Aorta (tissue), 5 donors: Measurements from ENCODE around the gene GPR17. TPM values are rescaled to one million over a fixed set of nuclear protein-coding genes. Genes with fewer than 3 reads are reported as not detected.

Experiments used
- ATAC-seq: fragments of 200-7000 bp; cut with Tn5 transposase; one replicate; pipeline ENCODE4 v1.9.1; 2022; ENCODE audit warnings: moderate library complexity; ENCODE audit not compliant: low FRiP score
- DNase-seq, 2 donors: peaks; one replicate each; pipeline ENCODE4 v3.0.0-alpha.2; 2020
- H3K27ac ChIP-seq, 2 donors: one replicate each; pipeline ENCODE4 v1.5.1; 2013; ENCODE audit warnings: low read length in 2 of 2, mild to moderate bottlenecking in 2 of 2, moderate library complexity in 2 of 2, control low read depth in 1 of 2, inconsistent platforms in 1 of 2, low read depth in 1 of 2
- H3K27me3 ChIP-seq, 2 donors: one replicate each; pipeline ENCODE4 v1.6.1; 2013; ENCODE audit warnings: control low read depth in 1 of 2, low read length in 1 of 2, mild to moderate bottlenecking in 1 of 2, moderate library complexity in 1 of 2; ENCODE audit not compliant: insufficient read depth in 2 of 2, control insufficient read depth in 1 of 2
- H3K36me3 ChIP-seq, 2 donors: one replicate each; pipeline ENCODE4 v1.6.1; 2013; ENCODE audit warnings: control low read depth in 1 of 2, low read length in 1 of 2, mild to moderate bottlenecking in 1 of 2; ENCODE audit not compliant: insufficient read depth in 2 of 2, control insufficient read depth in 1 of 2
- H3K4me1 ChIP-seq, 2 donors: one replicate each; pipeline ENCODE4 v1.6.1; 2013; ENCODE audit warnings: low read length in 2 of 2, control low read depth in 1 of 2, mild to moderate bottlenecking in 1 of 2, moderate library complexity in 1 of 2; ENCODE audit not compliant: insufficient read depth in 2 of 2, control insufficient read depth in 1 of 2
- H3K4me3 ChIP-seq, 2 donors: one replicate each; pipeline ENCODE4 v1.5.1; 2013; ENCODE audit warnings: low read length in 2 of 2, control low read depth in 1 of 2, mild to moderate bottlenecking in 1 of 2
- H3K9me3 ChIP-seq: one replicate; pipeline ENCODE4 v1.6.1; 2013; ENCODE audit warnings: mild to moderate bottlenecking, low read length; ENCODE audit not compliant: control insufficient read depth
- WGBS, 2 donors: extraction: QIAGEN DNeasy Blood & Tissue Kit; methylation state at CpG; one replicate each; pipeline ENCODE4 v1.1.7; 2013; 5-methylcytosine and 5-hydroxymethylcytosine counted together
- intact Hi-C, 2 donors: fragments of 100-400 bp; cut with DNase I; formaldehyde crosslinking; loops; one replicate each; pipeline versions ENCODE4 v1.14.2 to v1.15.0; 2022
- polyA plus RNA-seq, 2 donors: library from polyadenylated mRNA; stranded (reverse); fragments of 200-250 nt; gene quantifications; one replicate each; pipeline ENCODE4 v1.2.3, GENCODE V29; 2013
- total RNA-seq, 2 donors: library from RNA; stranded (reverse); fragmentation: NEBNext Ultra II Directional; extraction: Animal tissue kit (Norgen Biotek cat#: 25700); gene quantifications; one replicate each; pipeline ENCODE4 v1.2.1, GENCODE V29; 2021
- donor health status: healthy with polysubstance abuse.
- donor health status: Bipolar disorder and iron deficiency.
- donor health status: DM: no; HTN: no; CAD: no.
- donor health status: DM: no; HTN: no; CAD: no.
- donor health status: DM: yes; HTN: yes; CAD: no.

The GPR17 gene
- total and polyA plus RNA-seq, 4 donors: 0.16 to 3.7 (median 0.63) TPM; not detected in 1

GRCh38 chr2:127672341-127673224 lies 26.6 kb downstream of the GPR17 start:
- DNase-seq (no peak), ATAC-seq (peak; percentile 4)
- Histone ChIP-seq H3K36me3 (no peaks in the 10 kb centered on the region), H3K4me1 (no peaks in the 10 kb centered on the region), H3K9me3 (no peaks in the 10 kb centered on the region), H3K27ac (peak overlapping the region; percentile 22 to 68), H3K4me3 (peak overlapping the region in 1 of 2 donors; percentile 95), H3K27me3 (no peaks in the 10 kb centered on the region)
- WGBS, 2 donors: 8 to 14% methylated on average over 20 of the region's 20 CpGs
- intact Hi-C loops: no loop called here

GRCh38 chr2:127673291-127674069 lies 27.5 kb downstream of the GPR17 start:
- no peaks in the 10 kb centered on the region for H3K4me1 ChIP-seq
- ATAC-seq: no peak
- no peaks in the 10 kb centered on the region for H3K9me3 ChIP-seq
- no peak for DNase-seq
- intact Hi-C loops: no loop called here
- H3K4me3 ChIP-seq: peak overlapping the region; percentile 55 to 95
- WGBS, 2 donors: 6 to 8% methylated on average over 17 of the region's 17 CpGs
- H3K36me3 ChIP-seq: no peaks in the 10 kb centered on the region
- H3K27me3 ChIP-seq: no peaks in the 10 kb centered on the region
- H3K27ac ChIP-seq: peak overlapping the region; percentile 22 to 68

- Histone ChIP-seq H3K27ac (peak overlapping the region; percentile 22 to 64), H3K4me3 (peak overlapping the region; percentile 55 to 95), H3K4me1 (no peaks in the 10 kb centered on the region), H3K9me3 (no peaks in the 10 kb centered on the region), H3K36me3 (no peaks in the 10 kb centered on the region), H3K27me3 (no peaks in the 10 kb centered on the region)
- intact Hi-C loops: no loop called here
- DNase-seq: peak; percentile 67 to 88
- peak; percentile 67 for ATAC-seq
- 1% methylated on average over 67 to 72 of the region's 72 CpGs for WGBS, 2 donors
Observed at GRCh38 chr2:127674241-127675209, 28.6 kb downstream of the GPR17 start.

- peak; percentile 63 for ATAC-seq
Observed at GRCh38 chr2:127675331-127676261, 29.6 kb downstream of the GPR17 start, which contains the start of gene LIMS2. TSS of gene LIMS2 (minus strand) at chr2:127675530. CDS start at chr2:127675024, 506 bp downstream.

GRCh38 chr2:127676906-127677305 lies 31.0 kb downstream of the GPR17 start:
- H3K36me3 ChIP-seq: no peaks in the 10 kb centered on the region
- ATAC-seq: no peak
- peak in 1 of 2 donors; percentile 79 for DNase-seq
- H3K9me3 ChIP-seq: no peaks in the 10 kb centered on the region
- 14 to 22% methylated on average over 2 of the region's 2 CpGs for WGBS, 2 donors
- H3K4me1 ChIP-seq: no peaks in the 10 kb centered on the region
- H3K4me3 ChIP-seq: no peak overlapping the region
- H3K27ac ChIP-seq: no peak overlapping the region
- intact Hi-C loops: no loop called here
- H3K27me3 ChIP-seq: no peaks in the 10 kb centered on the region

More at GRCh38 chr2:127675331-127676261, 29.6 kb downstream of the GPR17 start, which contains the start of gene LIMS2:
- Histone ChIP-seq H3K36me3 (no peaks in the 10 kb centered on the region), H3K4me1 (no peaks in the 10 kb centered on the region), H3K9me3 (no peaks in the 10 kb centered on the region), H3K4me3 (peak within 1 kb of the TSS; percentile 55 to 95), H3K27ac (peak within 1 kb of the TSS; percentile 41 to 79), H3K27me3 (no peaks in the 10 kb centered on the region)
- peak in 1 of 2 donors; percentile 71 for DNase-seq
- intact Hi-C loops: no loop called here
- WGBS, 2 donors: 1 to 2% methylated on average over 47 to 56 of the region's 56 CpGs

GRCh38 chr2:127678531-127678930 lies 32.6 kb downstream of the GPR17 start:
- Histone ChIP-seq H3K27ac (no peak overlapping the region), H3K9me3 (no peaks in the 10 kb centered on the region), H3K4me3 (no peak overlapping the region), H3K4me1 (no peaks in the 10 kb centered on the region), H3K27me3 (no peaks in the 10 kb centered on the region), H3K36me3 (no peaks in the 10 kb centered on the region)
- WGBS, 2 donors: 90 to 92% methylated on average over 10 of the region's 10 CpGs
- DNase-seq (no peak), ATAC-seq (no peak)
- intact Hi-C loops: no loop called here

- intact Hi-C loops: no loop called here
- H3K27ac ChIP-seq: no peak overlapping the region
- no peaks in the 10 kb centered on the region for H3K36me3 ChIP-seq
- H3K4me3 ChIP-seq: no peak overlapping the region
- H3K27me3 ChIP-seq: no peaks in the 10 kb centered on the region
- DNase-seq (no peak), ATAC-seq (no peak)
- no peaks in the 10 kb centered on the region for H3K9me3 ChIP-seq
- WGBS, 2 donors: 94 to 96% methylated on average over 6 of the region's 6 CpGs
- no peaks in the 10 kb centered on the region for H3K4me1 ChIP-seq
Observed at GRCh38 chr2:127678991-127679390, 33.0 kb downstream of the GPR17 start.
